Right lobe of liver (tissue), 6 donors: ENCODE results near the gene CHST3. TPM values are rescaled to one million over a fixed set of nuclear protein-coding genes. Genes with fewer than 3 reads are reported as not detected.
A peak's percentile ranks its signal among the peaks of the same experiment; 100 is the strongest.

ENCODE experiments used
- ATAC-seq, 4 donors: fragments of 200-7000 bp; cut with Tn5 transposase; one replicate each; pipeline ENCODE4 v1.9.1; 2020; ENCODE audit warnings: mild to moderate bottlenecking in 4 of 4, moderate library complexity in 4 of 4
- DNase-seq, 3 donors: peaks; one replicate each; pipeline ENCODE4 v3.0.0-alpha.2; 2020
- H3K27ac ChIP-seq, 3 donors: fragments of 200-600 bp; one replicate each; pipeline ENCODE4 v1.8.0; 2022
- H3K27me3 ChIP-seq, 2 donors: fragments of 200-600 bp; one replicate each; pipeline ENCODE4 v1.8.0; 2022
- H3K36me3 ChIP-seq, 4 donors: fragments of 200-600 bp; sonication (generic) in 1 of 4; one replicate each; pipeline versions ENCODE4 v1.5.1 to v1.8.0; 2017 to 2022; ENCODE audit warnings: control low read depth in 1 of 4
- H3K4me1 ChIP-seq, 4 donors: fragments of 200-600 bp; sonication (generic) in 1 of 4; one replicate each; pipeline versions ENCODE4 v1.5.1 to v1.8.0; 2017 to 2022; ENCODE audit warnings: control low read depth in 1 of 4
- H3K4me3 ChIP-seq, 3 donors: fragments of 200-600 bp; one replicate each; pipeline ENCODE4 v1.8.0; 2022
- H3K9me3 ChIP-seq, 4 donors: fragments of 200-600 bp; sonication (generic) in 1 of 4; one replicate each; pipeline versions ENCODE4 v1.5.1 to v1.8.0; 2017 to 2022; ENCODE audit warnings: control low read depth in 1 of 4
- CTCF ChIP-seq, 4 donors: fragments of 200-600 bp in 3 of 4; fragments of 450-650 bp in 1 of 4; IDR thresholded peaks; one replicate each; pipeline versions ENCODE4 v1.5.1 to v1.8.0; 2016 to 2022; ENCODE audit warnings: antibody characterized with exemption in 4 of 4, mild to moderate bottlenecking in 2 of 4
- POLR2A ChIP-seq: fragments of 450-650 bp; IDR thresholded peaks from one replicate; pipeline ENCODE4 v1.6.1; 2017; ENCODE audit warnings: antibody characterized with exemption, mild to moderate bottlenecking
- WGBS: methylation state at CpG from one replicate; pipeline ENCODE4 v1.1.6; 2018; ENCODE audit warnings: low coverage, low lambda C conversion rate; ENCODE audit not compliant: insufficient coverage; ENCODE audit errors: missing lambda C conversion rate; 5-methylcytosine and 5-hydroxymethylcytosine counted together
- intact Hi-C, 2 donors: fragments of 100-400 bp; cut with DNase I; formaldehyde crosslinking; loops; one replicate each; pipeline versions ENCODE4 v1.11.2 to v1.14.1; 2022
- total RNA-seq, 6 experiments: library from RNA; depleted of rRNA in 2 of 6; stranded (reverse); fragments of >200 nt in 2 of 6; fragmentation: NEBNext Ultra II Directional in 3 of 6; extraction: Animal tissue kit (Norgen Biotek cat#: 25700) in 3 of 6; gene quantifications; one replicate each; pipeline versions ENCODE4 v1.1.0 to v1.2.4, GENCODE V29; 2016 to 2023
- donor health status: DM: no; HTN: yes; CAD: no.
- donor health status: DM: no; HTN: no; CAD: no.
- donor health status: DM: no; HTN: no; CAD: no.
- donor health status: DM: no; HTN: yes; CAD: no.
- donor health status: DM: no; HTN: yes; CAD: no.

Gene CHST3
- total RNA-seq, 6 experiments from 2014 or later: 0.81 to 2.5 (median 1.8) TPM

GRCh38 chr10:72016608-72017300 is 52.6 kb downstream of the CHST3 start:
- no peak for DNase-seq
- 90% methylated on average over 2 of the region's 13 CpGs for WGBS
- Histone ChIP-seq H3K27ac (no peak overlapping the region), H3K4me3 (no peak overlapping the region), H3K9me3 (no peaks in the 10 kb centered on the region), H3K36me3 (no peaks in the 10 kb centered on the region), H3K4me1 (no peaks in the 10 kb centered on the region), H3K27me3 (no peaks in the 10 kb centered on the region)
- TF ChIP-seq CTCF (IDR thresholded peaks at IDR 0.05) (no peak), POLR2A (no peak)
- intact Hi-C loops: no loop called here
- ATAC-seq: no peak

- Histone ChIP-seq H3K4me3 (no peak overlapping the region), H3K27ac (no peak overlapping the region), H3K27me3 (no peaks in the 10 kb centered on the region), H3K9me3 (no peaks in the 10 kb centered on the region), H3K4me1 (no peaks in the 10 kb centered on the region), H3K36me3 (no peaks in the 10 kb centered on the region)
- DNase-seq (no peak), ATAC-seq (no peak)
- WGBS: 68% methylated on average over 11 of the region's 11 CpGs
- TF ChIP-seq POLR2A: no peak
- intact Hi-C loops: no loop called here
Measured at GRCh38 chr10:72019085-72019876, 55.1 kb downstream of the CHST3 start.

GRCh38 chr10:72020914-72021809 is 57.0 kb downstream of the CHST3 start:
- H3K4me1 ChIP-seq: no peaks in the 10 kb centered on the region
- no peaks in the 10 kb centered on the region for H3K9me3 ChIP-seq
- H3K4me3 ChIP-seq: no peak overlapping the region
- WGBS: 39% methylated on average over 8 of the region's 9 CpGs
- no peak overlapping the region for H3K27ac ChIP-seq
- H3K36me3 ChIP-seq: no peaks in the 10 kb centered on the region
- TF ChIP-seq POLR2A: no peak
- intact Hi-C loops: no loop called here
- no peaks in the 10 kb centered on the region for H3K27me3 ChIP-seq
- ATAC-seq (peak; percentile 36 to 58 (median 42)), DNase-seq (no peak)

GRCh38 chr10:72022228-72022627 is 58.0 kb downstream of the CHST3 start:
- Histone ChIP-seq H3K4me1 (no peaks in the 10 kb centered on the region), H3K27me3 (no peaks in the 10 kb centered on the region), H3K36me3 (no peaks in the 10 kb centered on the region), H3K27ac (no peak overlapping the region), H3K9me3 (no peaks in the 10 kb centered on the region), H3K4me3 (no peak overlapping the region)
- no peak for DNase-seq
- intact Hi-C loops: no loop called here
- ATAC-seq: no peak
- WGBS: 44% methylated on average over 5 of the region's 6 CpGs
- TF ChIP-seq CTCF (IDR thresholded peaks at IDR 0.05) (no peak), POLR2A (no peak)

- TF ChIP-seq POLR2A (no peak), CTCF (IDR thresholded peaks at IDR 0.05) (no peak)
- H3K27ac ChIP-seq: no peak overlapping the region
- WGBS: 78% methylated on average over 4 of the region's 4 CpGs
- DNase-seq (no peak), ATAC-seq (no peak)
- H3K27me3 ChIP-seq: no peaks in the 10 kb centered on the region
- H3K4me3 ChIP-seq: no peak overlapping the region
- no peaks in the 10 kb centered on the region for H3K9me3 ChIP-seq
- H3K4me1 ChIP-seq: peaks cover 0 to 2% (median 0%) of the 10 kb centered on the region in 4 donors
- intact Hi-C loops: no loop called here
- H3K36me3 ChIP-seq: no peaks in the 10 kb centered on the region
Measured at GRCh38 chr10:72024596-72024995, 60.4 kb downstream of the CHST3 start.
